Erythroblast (primary cell): Measurements from ENCODE around the gene DCP1B.

Experiments used
- GATA1 ChIP-seq: IDR thresholded peaks from 2 replicates; pipeline ENCODE4 v1.6.1; 2011; ENCODE audit warnings: low read depth, mild to moderate bottlenecking, control low read depth, low read length, moderate library complexity
- POLR2A ChIP-seq: IDR thresholded peaks from 2 replicates; pipeline ENCODE4 v1.6.1; 2011; ENCODE audit warnings: mild to moderate bottlenecking, low read length

DNA sequence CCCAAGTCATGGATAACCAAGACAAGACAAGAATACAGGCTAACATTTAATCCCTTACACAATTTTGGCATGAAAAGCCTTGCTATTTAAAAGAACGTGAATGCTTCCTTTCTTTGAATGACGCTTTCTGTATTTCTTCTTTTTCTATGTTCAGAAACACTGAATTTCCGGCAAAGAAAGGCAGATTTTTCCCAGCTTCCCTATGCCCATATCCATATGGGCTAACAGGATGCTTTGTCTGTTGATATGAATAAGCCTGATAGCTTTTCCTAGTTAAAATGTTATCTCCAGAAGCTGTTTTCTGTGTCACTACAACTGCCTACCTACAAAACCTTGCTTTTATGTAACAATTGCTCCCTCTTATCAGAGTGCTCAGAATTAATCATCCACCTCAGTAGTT is 47.5 kb downstream of the DCP1B start:
- no peak for TF ChIP-seq POLR2A
- TF ChIP-seq GATA1: no peak
